Left lung (tissue), 10 donors: ENCODE data around the gene SOCS7. TPM values are rescaled to one million over a fixed set of nuclear protein-coding genes. Genes with fewer than 3 reads are reported as not detected.

Experiments
- ATAC-seq: fragments of 200-7000 bp; cut with Tn5 transposase; one replicate; pipeline ENCODE4 v1.9.1; 2020; ENCODE audit warnings: moderate library complexity
- DNase-seq, 4 donors: peaks; one replicate each; pipeline ENCODE4 v3.0.0-alpha.2; 2013 to 2020
- H3K27ac ChIP-seq, 2 donors: fragments of 200-600 bp; sonication (generic) in 1 of 2; one replicate each; pipeline versions ENCODE4 v1.5.0 to v1.8.0; 2020 to 2021
- H3K27me3 ChIP-seq, 2 donors: fragments of 200-600 bp; sonication (generic) in 1 of 2; one replicate each; pipeline versions ENCODE4 v1.5.0 to v1.8.0; 2020 to 2021
- H3K36me3 ChIP-seq, 2 donors: fragments of 200-600 bp; sonication (generic) in 1 of 2; one replicate each; pipeline versions ENCODE4 v1.5.0 to v1.8.0; 2020 to 2021
- H3K4me1 ChIP-seq, 2 donors: fragments of 200-600 bp; one replicate each; pipeline ENCODE4 v1.8.0; 2021
- H3K4me3 ChIP-seq, 2 donors: fragments of 200-600 bp; sonication (generic) in 1 of 2; one replicate each; pipeline versions ENCODE4 v1.5.0 to v1.8.0; 2020 to 2021; ENCODE audit warnings: mild to moderate bottlenecking in 1 of 2
- H3K9me3 ChIP-seq, 2 donors: fragments of 200-600 bp; sonication (generic) in 1 of 2; one replicate each; pipeline versions ENCODE4 v1.5.0 to v1.8.0; 2020 to 2021
- intact Hi-C, 2 donors: fragments of 100-400 bp; cut with DNase I; formaldehyde crosslinking; loops; one replicate each; pipeline versions ENCODE4 v1.11.2 to v1.14.2; 2022
- polyA plus RNA-seq, 6 donors: library from polyadenylated mRNA; unstranded; fragments of 120-200 nt; gene quantifications; one replicate each; pipeline ENCODE4 v1.2.1, GENCODE V29; 2013; ENCODE audit not compliant: insufficient read length in 6 of 6
- total RNA-seq, 2 donors: library from RNA; stranded (reverse); fragmentation: NEBNext Ultra II Directional; extraction: Animal tissue kit (Norgen Biotek cat#: 25700); gene quantifications; one replicate each; pipeline ENCODE4 v1.2.1, GENCODE V29; 2021
- TF ChIP-seq, protein P1 (sequence below), 2 donors: fragments of 200-600 bp; sonication (generic) in 1 of 2; IDR thresholded peaks; one replicate each; pipeline versions ENCODE4 v1.5.0 to v1.8.0; 2021; ENCODE audit warnings: antibody characterized with exemption in 2 of 2
- donor health status: DM: no; HTN: yes; CAD: no.
- donor health status: DM: no; HTN: no; CAD: no.

SOCS7 gene
- total and polyA plus RNA-seq, 8 donors: 14.1 to 22.6 (median 19.5) TPM

- TF ChIP-seq, protein P1, sequence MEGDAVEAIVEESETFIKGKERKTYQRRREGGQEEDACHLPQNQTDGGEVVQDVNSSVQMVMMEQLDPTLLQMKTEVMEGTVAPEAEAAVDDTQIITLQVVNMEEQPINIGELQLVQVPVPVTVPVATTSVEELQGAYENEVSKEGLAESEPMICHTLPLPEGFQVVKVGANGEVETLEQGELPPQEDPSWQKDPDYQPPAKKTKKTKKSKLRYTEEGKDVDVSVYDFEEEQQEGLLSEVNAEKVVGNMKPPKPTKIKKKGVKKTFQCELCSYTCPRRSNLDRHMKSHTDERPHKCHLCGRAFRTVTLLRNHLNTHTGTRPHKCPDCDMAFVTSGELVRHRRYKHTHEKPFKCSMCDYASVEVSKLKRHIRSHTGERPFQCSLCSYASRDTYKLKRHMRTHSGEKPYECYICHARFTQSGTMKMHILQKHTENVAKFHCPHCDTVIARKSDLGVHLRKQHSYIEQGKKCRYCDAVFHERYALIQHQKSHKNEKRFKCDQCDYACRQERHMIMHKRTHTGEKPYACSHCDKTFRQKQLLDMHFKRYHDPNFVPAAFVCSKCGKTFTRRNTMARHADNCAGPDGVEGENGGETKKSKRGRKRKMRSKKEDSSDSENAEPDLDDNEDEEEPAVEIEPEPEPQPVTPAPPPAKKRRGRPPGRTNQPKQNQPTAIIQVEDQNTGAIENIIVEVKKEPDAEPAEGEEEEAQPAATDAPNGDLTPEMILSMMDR (IDR thresholded peaks at IDR 0.05): no peak
- ATAC-seq: no peak
- DNase-seq: no peak
- peaks cover 12 to 72% of the 10 kb centered on the region in 2 donors for H3K27me3 ChIP-seq
- H3K36me3 ChIP-seq: no peaks in the 10 kb centered on the region
- H3K4me3 ChIP-seq: no peak overlapping the region
- peaks cover 0 to 13% of the 10 kb centered on the region in 2 donors for H3K4me1 ChIP-seq
- intact Hi-C loops: loop anchor here in 1 of 2 donors (10.0 kb wide), 1 partner anchor 63 kb away; the partner anchor contains the start of gene SOCS7
- no peak overlapping the region for H3K27ac ChIP-seq
- no peaks in the 10 kb centered on the region for H3K9me3 ChIP-seq
These were observed 65.7 kb downstream of the SOCS7 start for GRCh38 chr17:38417210-38417951.

DNA sequence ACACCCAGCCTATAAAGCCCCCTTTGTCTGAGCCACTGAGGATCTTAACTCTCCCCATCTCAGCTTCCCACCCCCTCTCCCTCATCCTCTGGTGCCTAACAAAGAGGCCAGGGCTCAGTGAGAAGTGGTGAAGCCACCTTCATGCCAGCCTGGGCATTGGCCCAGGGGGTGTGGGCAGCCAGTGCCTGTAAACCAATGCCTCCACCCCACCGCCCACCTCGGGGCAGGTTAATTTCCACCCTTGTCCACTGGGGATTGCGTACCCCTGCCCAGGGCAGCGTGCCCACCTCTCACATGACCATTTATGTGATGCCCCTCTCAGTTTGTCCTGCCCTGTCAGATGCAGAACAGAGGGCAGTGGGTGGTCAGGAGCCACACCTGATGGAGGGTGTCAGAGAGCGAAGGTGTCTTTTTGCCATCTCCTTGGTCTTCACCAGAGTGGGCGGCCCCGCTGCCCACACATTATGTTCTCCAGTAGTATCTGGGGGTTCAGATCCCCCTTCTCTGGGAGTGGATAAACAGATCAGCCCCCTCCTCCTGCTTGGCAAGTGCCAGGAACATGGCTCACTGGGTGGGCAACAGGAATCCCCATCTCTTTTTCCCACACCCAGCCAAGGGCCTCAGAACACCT is 66.5 kb downstream of the SOCS7 start:
- ATAC-seq (no peak), DNase-seq (no peak)
- Histone ChIP-seq H3K36me3 (no peaks in the 10 kb centered on the region), H3K9me3 (no peaks in the 10 kb centered on the region), H3K27ac (no peak overlapping the region), H3K4me3 (no peak overlapping the region), H3K4me1 (peaks cover 0 to 13% of the 10 kb centered on the region in 2 donors), H3K27me3 (peaks cover 12 to 80% of the 10 kb centered on the region in 2 donors)
- TF ChIP-seq, protein P1 (IDR thresholded peaks at IDR 0.05): no peak
- intact Hi-C loops: loop anchor here in 1 of 2 donors (10.0 kb wide), 1 partner anchor 63 kb away; the partner anchor contains the start of gene SOCS7

- ATAC-seq: no peak
- H3K27me3 ChIP-seq: peaks cover 12 to 82% of the 10 kb centered on the region in 2 donors
- intact Hi-C loops: loop anchor here in 1 of 2 donors (10.0 kb wide), 1 partner anchor 64 kb away; the partner anchor contains the start of gene SOCS7
- DNase-seq: peak in 1 of 4 donors; percentile 80
- no peak overlapping the region for H3K4me3 ChIP-seq
- no peak overlapping the region for H3K27ac ChIP-seq
- peaks cover 0 to 16% of the 10 kb centered on the region in 2 donors for H3K4me1 ChIP-seq
- TF ChIP-seq, protein P1 (IDR thresholded peaks at IDR 0.05): no peak
- no peaks in the 10 kb centered on the region for H3K36me3 ChIP-seq
- H3K9me3 ChIP-seq: no peaks in the 10 kb centered on the region
These were observed 67.3 kb downstream of the SOCS7 start for GRCh38 chr17:38418693-38419507.

DNA sequence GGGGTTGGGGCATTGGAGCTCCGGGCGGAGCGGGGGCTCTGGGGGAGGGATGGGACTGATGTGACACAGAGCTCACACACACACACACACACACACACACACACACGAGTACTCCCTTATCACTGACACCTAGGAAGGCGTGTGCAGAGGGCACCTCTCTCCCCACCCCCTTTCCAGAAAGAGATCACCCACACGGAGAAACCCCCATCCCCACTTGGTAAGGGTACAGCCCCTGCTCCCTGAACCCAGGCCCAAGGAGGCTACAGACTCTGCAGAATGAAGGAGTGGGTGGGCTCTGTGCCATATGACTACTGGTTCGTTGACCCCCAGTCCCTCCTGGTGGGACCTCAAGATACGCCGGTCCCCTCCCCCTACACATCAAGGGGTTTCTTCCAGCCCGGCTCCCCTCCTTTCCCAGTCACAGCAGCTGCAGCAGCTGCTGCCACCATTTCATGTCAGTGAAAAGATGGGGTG is 67.9 kb downstream of the SOCS7 start:
- no peak overlapping the region for H3K4me3 ChIP-seq
- no peaks in the 10 kb centered on the region for H3K36me3 ChIP-seq
- no peaks in the 10 kb centered on the region for H3K9me3 ChIP-seq
- H3K27ac ChIP-seq: no peak overlapping the region
- TF ChIP-seq, protein P1 (IDR thresholded peaks at IDR 0.05): no peak
- H3K27me3 ChIP-seq: peaks cover 12 to 82% of the 10 kb centered on the region in 2 donors
- ATAC-seq (no peak), DNase-seq (no peak)
- H3K4me1 ChIP-seq: peaks cover 0 to 17% of the 10 kb centered on the region in 2 donors
- intact Hi-C loops: loop anchor here in 1 of 2 donors (10.0 kb wide), 1 partner anchor 65 kb away; the partner anchor contains the start of gene SOCS7
